ENCODE results near the gene SLC19A1. TPM values are rescaled to one million over a fixed set of nuclear protein-coding genes. Genes with fewer than 3 reads are reported as not detected.

SLC19A1 gene
- total RNA-seq, 4 donors from 2014 or later, result 1.8 to 9.6 (median 2.1) TPM

DNA sequence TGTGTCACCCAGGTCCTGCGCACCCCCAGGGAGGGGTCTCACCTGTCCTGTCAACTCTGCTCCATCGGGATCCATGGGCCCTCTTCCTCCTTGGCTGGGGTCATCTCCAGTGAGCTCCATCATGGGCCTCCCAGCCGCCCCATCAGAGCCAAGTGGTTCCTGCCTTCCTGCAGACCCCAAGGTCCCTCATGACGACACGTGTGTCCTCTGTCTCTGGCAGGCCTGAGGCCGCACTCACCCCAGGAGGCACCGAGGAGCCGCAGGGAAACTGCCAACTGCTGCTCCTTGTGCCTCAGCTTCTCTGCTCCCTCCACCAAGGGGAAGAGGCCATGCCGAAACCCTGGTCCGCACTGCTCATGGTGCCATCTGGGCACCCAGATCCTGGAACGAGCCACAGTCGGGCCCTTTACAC is 90.5 kb downstream of the SLC19A1 start:
- H3K4me1 ChIP-seq, result no peaks in the 10 kb centered on the region

DNA sequence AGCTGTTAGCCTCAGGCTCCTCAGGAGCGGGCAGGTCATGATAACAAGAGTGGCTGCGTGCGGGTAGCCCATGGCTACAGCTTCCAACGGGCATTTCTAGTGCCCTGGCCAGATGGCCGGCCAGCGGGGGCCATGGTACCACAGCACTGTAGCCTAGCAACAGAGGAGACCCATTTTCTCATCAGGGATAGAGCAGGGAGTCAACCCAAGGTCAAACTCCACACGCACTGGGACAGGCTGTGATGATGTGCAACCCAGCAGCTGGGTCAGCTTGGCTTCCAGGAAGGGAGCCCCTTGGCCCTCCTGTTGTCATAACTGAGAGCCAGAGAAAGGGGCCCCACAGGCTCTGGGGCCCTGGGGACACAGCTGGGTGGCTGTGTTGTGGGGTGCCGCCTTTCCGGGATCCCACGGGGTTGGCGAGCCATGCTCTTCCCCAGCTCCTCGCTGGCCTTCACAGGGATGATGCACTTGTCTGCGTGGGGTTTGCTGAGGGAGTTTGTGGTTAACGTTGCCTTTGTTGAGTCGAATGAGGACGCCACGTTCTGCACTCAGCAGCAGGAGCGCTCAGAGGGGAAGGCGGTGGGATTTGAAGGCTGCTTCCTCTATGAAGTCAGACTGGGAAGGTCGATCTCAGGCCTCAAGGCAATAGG is 91.0 kb downstream of the SLC19A1 start:
- in situ Hi-C loops (cut with MboI; ENCODE audit: low sequenced_read_pairs in 4 of 4), result no loop called here
- DNase-seq (no peak), ATAC-seq (no peak)

More for the DNA sequence above, 90.5 kb downstream of the SLC19A1 start:
- ATAC-seq (no peak), DNase-seq (no peak)
- H3K27ac ChIP-seq, result no peak overlapping the region
- in situ Hi-C loops (cut with MboI; ENCODE audit: low sequenced_read_pairs in 4 of 4), result no loop called here
- no peak overlapping the region for H3K4me3 ChIP-seq
- H3K9me3 ChIP-seq, result no peaks in the 10 kb centered on the region
- TF ChIP-seq POLR2A (IDR thresholded peaks at IDR 0.05), result no peak
- peaks cover 11 to 14% (median 14%) of the 10 kb centered on the region in 3 donors for H3K27me3 ChIP-seq
- H3K36me3 ChIP-seq, result no peaks in the 10 kb centered on the region
- intact Hi-C loops (cut with DNase I; ENCODE audit: low total_unique reads), result no loop called here

DNA sequence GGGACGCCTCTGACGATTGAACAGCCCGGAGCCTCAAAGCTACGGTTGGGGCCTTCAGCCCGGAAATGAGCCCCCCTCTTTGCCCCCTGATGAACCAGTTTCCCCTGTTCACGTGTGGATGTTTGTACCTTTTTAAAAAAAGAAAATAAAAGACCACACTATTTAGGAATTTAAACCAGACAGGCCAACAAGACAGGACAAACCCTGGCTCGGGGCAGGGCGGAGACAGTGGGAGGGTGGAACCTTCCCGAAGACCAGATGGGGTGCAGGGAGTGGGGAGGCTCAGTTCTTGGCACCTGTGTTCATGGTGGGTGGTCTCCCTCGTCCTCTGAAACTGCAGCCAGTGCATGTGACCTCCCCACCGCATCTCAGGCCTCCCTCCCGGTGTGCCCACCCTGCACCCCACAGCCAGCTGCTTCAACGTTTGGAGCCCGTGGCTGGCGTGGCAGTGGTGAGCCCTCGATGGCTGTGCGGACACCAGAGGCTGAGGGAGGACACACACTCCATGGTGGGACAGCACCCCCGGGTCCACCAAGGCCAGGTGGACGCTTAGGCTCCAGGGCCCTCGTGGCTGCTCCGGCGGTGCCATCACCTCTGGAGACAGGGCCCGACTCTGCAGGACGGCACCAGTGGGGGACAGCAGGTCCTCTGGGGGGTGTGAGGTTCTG is 91.7 kb downstream of the SLC19A1 start:
- ATAC-seq, result no peak
- no peaks in the 10 kb centered on the region for H3K4me1 ChIP-seq
- no peaks in the 10 kb centered on the region for H3K36me3 ChIP-seq
- intact Hi-C loops (cut with DNase I; ENCODE audit: low total_unique reads) (no loop called here), in situ Hi-C loops (cut with MboI; ENCODE audit: low sequenced_read_pairs in 4 of 4) (no loop called here)
- no peak for DNase-seq
- H3K9me3 ChIP-seq, result no peaks in the 10 kb centered on the region
- TF ChIP-seq POLR2A (IDR thresholded peaks at IDR 0.05), result no peak
- TF ChIP-seq, protein P1, sequence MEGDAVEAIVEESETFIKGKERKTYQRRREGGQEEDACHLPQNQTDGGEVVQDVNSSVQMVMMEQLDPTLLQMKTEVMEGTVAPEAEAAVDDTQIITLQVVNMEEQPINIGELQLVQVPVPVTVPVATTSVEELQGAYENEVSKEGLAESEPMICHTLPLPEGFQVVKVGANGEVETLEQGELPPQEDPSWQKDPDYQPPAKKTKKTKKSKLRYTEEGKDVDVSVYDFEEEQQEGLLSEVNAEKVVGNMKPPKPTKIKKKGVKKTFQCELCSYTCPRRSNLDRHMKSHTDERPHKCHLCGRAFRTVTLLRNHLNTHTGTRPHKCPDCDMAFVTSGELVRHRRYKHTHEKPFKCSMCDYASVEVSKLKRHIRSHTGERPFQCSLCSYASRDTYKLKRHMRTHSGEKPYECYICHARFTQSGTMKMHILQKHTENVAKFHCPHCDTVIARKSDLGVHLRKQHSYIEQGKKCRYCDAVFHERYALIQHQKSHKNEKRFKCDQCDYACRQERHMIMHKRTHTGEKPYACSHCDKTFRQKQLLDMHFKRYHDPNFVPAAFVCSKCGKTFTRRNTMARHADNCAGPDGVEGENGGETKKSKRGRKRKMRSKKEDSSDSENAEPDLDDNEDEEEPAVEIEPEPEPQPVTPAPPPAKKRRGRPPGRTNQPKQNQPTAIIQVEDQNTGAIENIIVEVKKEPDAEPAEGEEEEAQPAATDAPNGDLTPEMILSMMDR (IDR thresholded peaks at IDR 0.05 in 4 of 5, conservative IDR thresholded peaks at IDR 0.05 in 1 of 5), result no peak
- H3K27ac ChIP-seq, result no peak overlapping the region
- peaks cover 7 to 12% (median 11%) of the 10 kb centered on the region in 3 donors for H3K27me3 ChIP-seq
- H3K4me3 ChIP-seq, result no peak overlapping the region

More for the DNA sequence above, 91.0 kb downstream of the SLC19A1 start:
- Histone ChIP-seq H3K4me1 (no peaks in the 10 kb centered on the region), H3K27ac (no peak overlapping the region), H3K4me3 (no peak overlapping the region), H3K36me3 (no peaks in the 10 kb centered on the region), H3K9me3 (no peaks in the 10 kb centered on the region), H3K27me3 (peaks cover 11 to 18% (median 14%) of the 10 kb centered on the region in 3 donors)
- TF ChIP-seq POLR2A (IDR thresholded peaks at IDR 0.05), result no peak
- TF ChIP-seq, protein P1 (IDR thresholded peaks at IDR 0.05 in 4 of 5, conservative IDR thresholded peaks at IDR 0.05 in 1 of 5), result no peak
- intact Hi-C loops (cut with DNase I; ENCODE audit: low total_unique reads), result no loop called here

DNA sequence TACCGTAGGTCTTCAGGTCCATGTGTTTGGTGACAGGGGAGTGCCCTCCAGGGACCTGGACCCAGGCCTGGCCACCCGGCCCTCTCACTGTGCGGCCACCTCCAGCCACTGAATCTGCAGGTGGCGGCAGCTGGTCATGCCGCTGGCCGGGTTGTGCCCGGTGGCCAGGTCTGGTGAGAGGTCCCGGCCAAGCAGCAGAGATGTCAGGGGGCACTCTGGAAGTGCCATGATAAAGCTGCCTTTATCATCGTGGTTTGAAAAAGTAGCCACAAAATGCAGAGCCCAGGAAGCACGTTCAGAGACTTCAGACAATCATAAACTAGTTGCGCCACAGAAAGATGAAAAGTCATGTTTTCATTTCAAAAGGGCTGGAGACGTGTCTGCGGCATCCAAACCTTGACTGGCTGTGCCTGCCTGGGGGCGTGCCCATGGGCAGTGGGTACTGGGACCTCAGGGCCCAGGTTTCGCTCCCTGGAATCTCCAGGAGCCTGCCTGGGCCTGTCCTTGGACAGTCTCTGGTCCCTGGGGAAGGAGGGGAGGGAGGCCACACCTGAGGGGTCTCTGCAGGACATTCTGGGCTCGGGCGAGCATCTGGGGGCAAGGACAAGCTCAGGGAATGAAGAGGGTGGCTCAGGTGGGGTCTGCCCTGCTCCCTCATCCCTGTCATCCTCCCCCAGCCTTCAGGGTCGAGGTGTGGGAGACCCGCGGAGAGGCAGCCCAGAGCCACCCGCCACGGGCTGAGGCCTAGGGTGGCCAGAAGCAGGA is 92.4 kb downstream of the SLC19A1 start:
- no peaks in the 10 kb centered on the region for H3K36me3 ChIP-seq
- no peak overlapping the region for H3K27ac ChIP-seq
- no peak for TF ChIP-seq POLR2A (IDR thresholded peaks at IDR 0.05)
- TF ChIP-seq, protein P1 (IDR thresholded peaks at IDR 0.05 in 4 of 5, conservative IDR thresholded peaks at IDR 0.05 in 1 of 5), result no peak
- H3K9me3 ChIP-seq, result no peaks in the 10 kb centered on the region
- ATAC-seq, result no peak
- H3K4me3 ChIP-seq, result no peak overlapping the region
- H3K27me3 ChIP-seq, result peaks cover 3 to 5% (median 5%) of the 10 kb centered on the region in 3 donors
- intact Hi-C loops (cut with DNase I; ENCODE audit: low total_unique reads), result no loop called here
- no peaks in the 10 kb centered on the region for H3K4me1 ChIP-seq
- no peak for DNase-seq
- in situ Hi-C loops (cut with MboI; ENCODE audit: low sequenced_read_pairs in 4 of 4), result loop anchor here (10.0 to 25.0 kb wide), 3 partner anchors 155 to 305 kb away; partner anchors contain the start of gene POFUT2 (in 1 of the 4)
